GM18508 (cell line): ENCODE measurements around the gene WNT3.

ENCODE experiments used
- ATAC-seq: cut with Tn5 transposase; IDR thresholded peaks from one replicate; pipeline ENCODE4 v1.9.1; 2021; ENCODE audit warnings: moderate number of reproducible peaks; ENCODE audit not compliant: insufficient read depth, unreplicated experiment

Gene WNT3

GRCh38 chr17:46739982-46740381, 78.5 kb downstream of the WNT3 start:
- ATAC-seq = no peak

- no peak for ATAC-seq
Observed at GRCh38 chr17:46738544-46738943, 79.9 kb downstream of the WNT3 start.

- ATAC-seq = no peak
Observed at GRCh38 chr17:46737326-46737725, 81.2 kb downstream of the WNT3 start.

GRCh38 chr17:46736100-46736499, 82.4 kb downstream of the WNT3 start:
- no peak for ATAC-seq

GRCh38 chr17:46733837-46734475, 84.5 kb downstream of the WNT3 start:
- ATAC-seq = no peak

- no peak for ATAC-seq
Observed at GRCh38 chr17:46732754-46733398, 85.6 kb downstream of the WNT3 start.

- ATAC-seq = no peak
Observed at GRCh38 chr17:46732160-46732559, 86.3 kb downstream of the WNT3 start.

GRCh38 chr17:46730679-46731078, 87.8 kb downstream of the WNT3 start:
- ATAC-seq = no peak

GRCh38 chr17:46730026-46730425, 88.5 kb downstream of the WNT3 start:
- no peak for ATAC-seq

- no peak for ATAC-seq
Observed at GRCh38 chr17:46727572-46728348, 90.7 kb downstream of the WNT3 start.

- ATAC-seq = no peak
Observed at GRCh38 chr17:46726206-46726605, 92.3 kb downstream of the WNT3 start.

GRCh38 chr17:46722662-46723285, 95.7 kb downstream of the WNT3 start:
- no peak for ATAC-seq

- no peak for ATAC-seq
Observed at GRCh38 chr17:46720408-46720807, 98.1 kb downstream of the WNT3 start.

- no peak for ATAC-seq
Observed at GRCh38 chr17:46719891-46720290, 98.6 kb downstream of the WNT3 start.

GRCh38 chr17:46717999-46718398, 100.5 kb downstream of the WNT3 start:
- ATAC-seq = no peak
